K562 (cell line): ENCODE data around the gene ATP5ME. TPM values are rescaled to one million over a fixed set of nuclear protein-coding genes. Genes with fewer than 3 reads are reported as not detected.

Source experiments
- ATAC-seq: fragments of 200-7000 bp; cut with Tn5 transposase; 3 replicates; pipeline ENCODE4 v1.9.1; 2020; ENCODE audit warnings: moderate library complexity
- BruUV-seq: library from RNA; stranded (reverse); fragments of 400-500 nt; replicated peaks from 2 replicates; lab custom pipeline; 2021; lab: Mats Ljungman, UMichigan
- CTCF ChIA-PET: fragments of 300-600 bp; formaldehyde crosslinking; extraction: SDS; loops from one replicate; lab custom pipeline; 2021; ENCODE audit warnings: low intra/inter-chr PET ratio; lab: Yijun Ruan, JAX
- POLR2A ChIA-PET: fragments of 300-600, 350-650 bp; sonication (Branson Sonifier 250); formaldehyde crosslinking; extraction: SDS; loops from one replicate; lab custom pipeline; 2021; ENCODE audit warnings: antibody characterized with exemption, inconsistent platforms; lab: Yijun Ruan, JAX
- DNase-seq, 4 experiments: peaks; one replicate each; pipeline versions ENCODE4 v3.0.0 to v3.0.0-alpha.2; 2011 to 2018; ENCODE audit warnings: low spot score in 3 of 4, mixed read lengths in 3 of 4; ENCODE audit errors: extremely low read depth in 1 of 4
- FAIRE-seq: peaks from 2 replicates; lab custom pipeline; 2011; peaks lifted over from hg19 to GRCh38; lab: Jason Lieb, UNC
- H2AFZ ChIP-seq: 2 replicates; pipeline ENCODE4 v1.6.0; 2011; ENCODE audit warnings: low read depth, low read length, control low read depth, inconsistent platforms
- H3K27ac ChIP-seq: fragments of 200-600 bp; 3 replicates; pipeline ENCODE4 v1.8.0; 2011; ENCODE audit warnings: low read depth, mild to moderate bottlenecking, control low read depth, inconsistent platforms, low read length, moderate library complexity, mixed read lengths; ENCODE audit errors: extremely low read depth
- H3K27me3 ChIP-seq, 2 experiments: fragments of 300-600 bp in 1 of 2; 2 replicates in 1 of 2; 3 replicates in 1 of 2; pipeline versions ENCODE4 v1.6.0 to v1.8.0; 2011; ENCODE audit warnings: inconsistent platforms in 2 of 2, low read length in 2 of 2, mild to moderate bottlenecking in 1 of 2, mixed read lengths in 1 of 2, moderate library complexity in 1 of 2; ENCODE audit not compliant: control insufficient read depth in 2 of 2, insufficient read depth in 2 of 2
- H3K36me3 ChIP-seq: fragments of 300-600 bp; 3 replicates; pipeline ENCODE4 v1.8.0; 2011; ENCODE audit warnings: mild to moderate bottlenecking, low read length, inconsistent platforms; ENCODE audit not compliant: control insufficient read depth, insufficient read depth
- H3K4me1 ChIP-seq, 2 experiments: fragments of 200-600 bp in 1 of 2; replicated peaks in 1 of 2; 2 replicates in 1 of 2; 3 replicates in 1 of 2; pipeline versions ENCODE4 v1.5.1 to v1.8.0; 2011; ENCODE audit warnings: inconsistent platforms in 2 of 2, low read length in 2 of 2, mild to moderate bottlenecking in 1 of 2, mixed read lengths in 1 of 2, moderate library complexity in 1 of 2; ENCODE audit not compliant: control insufficient read depth in 2 of 2, insufficient read depth in 2 of 2
- H3K4me2 ChIP-seq: 2 replicates; pipeline ENCODE4 v1.6.1; 2011; ENCODE audit warnings: low read length, control low read depth, inconsistent platforms, mixed read lengths; ENCODE audit not compliant: insufficient read depth
- H3K4me3 ChIP-seq: fragments of 200-600 bp; sonication (generic), shearing (Covaris generic); 2 replicates; pipeline ENCODE4 v1.5.1; 2016; ENCODE audit warnings: control low read depth, inconsistent platforms
- H3K79me2 ChIP-seq: fragments of 200-600 bp; 3 replicates; pipeline ENCODE4 v1.8.0; 2011; ENCODE audit warnings: low read length, inconsistent platforms; ENCODE audit not compliant: control insufficient read depth, insufficient read depth
- H3K9ac ChIP-seq, 2 experiments: 2 replicates each; pipeline versions ENCODE4 v1.6.0 to v1.6.1; 2011; ENCODE audit warnings: low read depth in 2 of 2, low read length in 2 of 2, control low read depth in 1 of 2, inconsistent platforms in 1 of 2, mild to moderate bottlenecking in 1 of 2, mixed read lengths in 1 of 2; ENCODE audit not compliant: insufficient read depth in 1 of 2
- H3K9me1 ChIP-seq: one replicate; pipeline ENCODE4 v1.6.0; 2011; ENCODE audit warnings: inconsistent platforms, mild to moderate bottlenecking, low read length, moderate library complexity; ENCODE audit not compliant: control insufficient read depth, insufficient read depth
- H3K9me3 ChIP-seq: replicated peaks from 2 replicates; pipeline ENCODE4 v1.5.1; 2011; ENCODE audit warnings: low read depth, low read length, inconsistent platforms; ENCODE audit not compliant: control insufficient read depth, insufficient read depth
- H4K20me1 ChIP-seq: replicated peaks from 2 replicates; pipeline ENCODE4 v1.6.1; 2011; ENCODE audit warnings: low read length, inconsistent platforms, mixed read lengths; ENCODE audit not compliant: control insufficient read depth, insufficient read depth
- EGR1 ChIP-seq: fragments of 450-650 bp; conservative IDR thresholded peaks from 2 replicates; pipeline ENCODE4 v1.6.1; 2017; ENCODE audit warnings: mild to moderate bottlenecking
- MCM7 ChIP-seq, 2 experiments: fragments of 450-650 bp; IDR thresholded peaks; 2 replicates each; pipeline ENCODE4 v1.6.1; 2016 to 2018
- NCOA2 ChIP-seq, 2 experiments: fragments of 450-650 bp; IDR thresholded peaks; 2 replicates each; pipeline ENCODE4 v1.6.1; 2018; ENCODE audit warnings: mild to moderate bottlenecking in 2 of 2, moderate library complexity in 1 of 2; ENCODE audit not compliant: partially characterized antibody in 2 of 2
- PCBP2 ChIP-seq: fragments of 200-400 bp; formaldehyde crosslinking; IDR thresholded peaks from 2 replicates; pipeline ENCODE4 v1.6.1; 2018; ENCODE audit warnings: low read length, low read depth, mild to moderate bottlenecking, moderate library complexity; ENCODE audit not compliant: poor library complexity, severe bottlenecking
- PYGO2 ChIP-seq: fragments of 450-650 bp; IDR thresholded peaks from 2 replicates; pipeline ENCODE4 v1.6.1; 2016; ENCODE audit warnings: mild to moderate bottlenecking, missing genetic modification characterization, moderate library complexity, missing compliant biosample characterization
- SIRT6 ChIP-seq: IDR thresholded peaks from one replicate; pipeline ENCODE4 v1.6.1; 2012; ENCODE audit warnings: low read depth, mild to moderate bottlenecking, control low read depth, inconsistent platforms, low read length, moderate library complexity
- SRSF7 ChIP-seq: fragments of 200-400 bp; formaldehyde crosslinking; optimal IDR thresholded peaks from 2 replicates; pipeline ENCODE3; 2017; ENCODE audit warnings: mild to moderate bottlenecking, low read depth, low read length
- SRSF9 ChIP-seq: fragments of 200-400 bp; formaldehyde crosslinking; IDR thresholded peaks from 2 replicates; pipeline ENCODE4 v1.6.1; 2017; ENCODE audit warnings: low read depth, low read length, borderline replicate concordance
- WGBS: fragments of 100-300 bp; shearing (Covaris generic); methylation state at CpG from one replicate; pipeline ENCODE4 v1.1.6; 2016; ENCODE audit warnings: low coverage, mixed read lengths; ENCODE audit not compliant: insufficient coverage; ENCODE audit errors: missing lambda C conversion rate; 5-methylcytosine and 5-hydroxymethylcytosine counted together
- in situ Hi-C: fragments of 300-500 bp; cut with MboI; formaldehyde crosslinking; loops from 4 replicates; pipeline ENCODE4 v1.15.0; 2018; ENCODE audit warnings: inconsistent platforms, mixed read lengths
- intact Hi-C: fragments of 100-400 bp; cut with micrococcal nuclease; formaldehyde crosslinking; loops from 2 replicates; pipeline ENCODE4 v1.14.2; 2022
- polyA plus RNA-seq, 8 experiments: library from polyadenylated mRNA; depleted of rRNA in 4 of 8; stranded (reverse) in 5 of 8; unstranded in 3 of 8; fragments of >200 nt; fragmentation: Nextera tagmentation in 2 of 8; fragmentation: Illumina TruSeq in 1 of 8; extraction: Ambion mirVana in 2 of 8; extraction: Trizol in 1 of 8; gene quantifications; 2 replicates each; pipeline versions ENCODE4 v1.2.1 to v1.2.3, GENCODE V29; 2011 to 2014; ENCODE audit warnings: inconsistent platforms in 1 of 8, missing spikeins in 1 of 8
- total RNA-seq, 7 experiments: library from RNA; depleted of rRNA in 6 of 7; stranded (reverse); fragments of >200 nt in 6 of 7; fragmentation: Illumina TruSeq in 2 of 7; extraction: Trizol in 2 of 7; gene quantifications; 2 replicates each; pipeline versions ENCODE4 v1.2.1 to v1.2.3, GENCODE V29; 2011 to 2021; ENCODE audit warnings: low replicate concordance in 1 of 7
- TF ChIP-seq, protein P1 (sequence below): fragments of 450-650 bp; IDR thresholded peaks from 2 replicates; pipeline ENCODE4 v1.7.0; 2016; ENCODE audit warnings: borderline replicate concordance

The ATP5ME gene
- total and polyA plus RNA-seq, 9 of the 15 experiments (the other 6 are each of a cell fraction or from before 2014, with no cell fraction given): 509 to 2,480 (median 887) TPM

DNA sequence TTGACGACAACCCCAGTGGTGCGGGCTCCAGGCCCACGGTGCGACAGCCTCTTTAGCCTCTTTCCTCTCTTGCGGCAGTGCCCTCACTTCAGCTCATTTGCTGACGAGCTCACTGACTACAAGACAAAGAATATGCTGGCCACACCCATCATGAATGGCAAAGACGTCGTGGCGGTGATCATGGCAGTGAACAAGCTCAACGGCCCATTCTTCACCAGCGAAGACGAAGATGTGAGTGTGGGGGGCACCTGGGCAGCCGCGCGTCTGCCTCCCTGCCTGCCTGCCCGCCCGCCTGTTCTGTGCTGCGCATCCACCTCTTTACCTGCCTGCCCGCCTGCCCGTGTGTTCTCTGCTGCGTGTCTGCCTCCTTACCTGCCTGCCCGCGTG lies 39.5 kb downstream of the ATP5ME start:
- Histone ChIP-seq H3K36me3 (no peaks in the 10 kb centered on the region), H2AFZ (no peak overlapping the region), H3K27ac (no peak overlapping the region), H3K4me2 (no peak overlapping the region), H3K27me3 (peaks cover 23 to 61% of the 10 kb centered on the region in 2 experiments), H3K79me2 (no peaks in the 10 kb centered on the region), H3K4me3 (no peak overlapping the region), H3K9me1 (no peaks in the 10 kb centered on the region), H4K20me1 (no peaks in the 10 kb centered on the region), H3K9me3 (no peaks in the 10 kb centered on the region; the same call in 1 of the 2 replicates), H3K9ac (no peak overlapping the region), H3K4me1 (peaks cover 0 to 17% of the 10 kb centered on the region in 2 experiments; a peak in 1 of 5 replicates)
- in situ Hi-C loops: no loop called here
- ATAC-seq (no peak; the same call in 2 of the 3 replicates), DNase-seq (no peak), FAIRE-seq (no peak)
- ChIA-PET CTCF (no interaction called here), POLR2A (no interaction called here)
- TF ChIP-seq SIRT6: no peak
- TF ChIP-seq NCOA2 (IDR thresholded peaks at IDR 0.05; ENCODE audit: partially characterized antibody in 2 of 2): no peak
- no peak for TF ChIP-seq PCBP2
- TF ChIP-seq PYGO2 (tag): no peak
- TF ChIP-seq SRSF7: no peak
- no peak for TF ChIP-seq MCM7 (IDR thresholded peaks at IDR 0.05)
- TF ChIP-seq, protein P1, sequence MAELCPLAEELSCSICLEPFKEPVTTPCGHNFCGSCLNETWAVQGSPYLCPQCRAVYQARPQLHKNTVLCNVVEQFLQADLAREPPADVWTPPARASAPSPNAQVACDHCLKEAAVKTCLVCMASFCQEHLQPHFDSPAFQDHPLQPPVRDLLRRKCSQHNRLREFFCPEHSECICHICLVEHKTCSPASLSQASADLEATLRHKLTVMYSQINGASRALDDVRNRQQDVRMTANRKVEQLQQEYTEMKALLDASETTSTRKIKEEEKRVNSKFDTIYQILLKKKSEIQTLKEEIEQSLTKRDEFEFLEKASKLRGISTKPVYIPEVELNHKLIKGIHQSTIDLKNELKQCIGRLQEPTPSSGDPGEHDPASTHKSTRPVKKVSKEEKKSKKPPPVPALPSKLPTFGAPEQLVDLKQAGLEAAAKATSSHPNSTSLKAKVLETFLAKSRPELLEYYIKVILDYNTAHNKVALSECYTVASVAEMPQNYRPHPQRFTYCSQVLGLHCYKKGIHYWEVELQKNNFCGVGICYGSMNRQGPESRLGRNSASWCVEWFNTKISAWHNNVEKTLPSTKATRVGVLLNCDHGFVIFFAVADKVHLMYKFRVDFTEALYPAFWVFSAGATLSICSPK: no peak
- no peak for TF ChIP-seq EGR1
- TF ChIP-seq SRSF9: no peak
- 1% methylated on average over 21 of the region's 23 CpGs for WGBS
- no TSS peak for BruUV-seq
- intact Hi-C loops: no loop called here
